H1 (cell line): ENCODE measurements around the gene ARHGAP1. TPM values are rescaled to one million over a fixed set of nuclear protein-coding genes. Genes with fewer than 3 reads are reported as not detected.

ENCODE experiments used
- CTCF ChIA-PET: fragments of 300-600 bp; sonication (Branson Sonifier 250); formaldehyde crosslinking; loops from one replicate; lab custom pipeline; 2021; ENCODE audit not compliant: partially characterized antibody; lab: Charles Lee
- POLR2A ChIA-PET: fragments of 300-600 bp; sonication (Branson Sonifier 250); formaldehyde crosslinking; loops from one replicate; lab custom pipeline; 2021; ENCODE audit warnings: inconsistent platforms; ENCODE audit not compliant: partially characterized antibody; lab: Charles Lee
- DNase-seq, 2 experiments: peaks; one replicate each; pipeline versions ENCODE4 v3.0.0 to v3.0.0-alpha.2; 2010 to 2022; ENCODE audit warnings: low spot score in 2 of 2, low read depth in 1 of 2, mixed read lengths in 1 of 2
- FAIRE-seq: peaks from 2 replicates; lab custom pipeline; 2011; peaks lifted over from hg19 to GRCh38; lab: Jason Lieb, UNC
- H2AFZ ChIP-seq: 2 replicates; pipeline ENCODE4 v1.8.1; 2012; ENCODE audit warnings: low read length, inconsistent platforms
- H2AK5ac ChIP-seq: 2 replicates; pipeline ENCODE4 v1.6.1; 2013; ENCODE audit warnings: low read depth, low read length
- H2BK120ac ChIP-seq: replicated peaks from 2 replicates; pipeline ENCODE3; 2013; ENCODE audit warnings: low read depth, low read length, inconsistent platforms
- H2BK12ac ChIP-seq: 2 replicates; pipeline ENCODE4 v1.6.1; 2013; ENCODE audit warnings: low read depth, low read length
- H2BK15ac ChIP-seq: 2 replicates; pipeline ENCODE4 v1.6.1; 2013; ENCODE audit warnings: low read length
- H2BK20ac ChIP-seq: 2 replicates; pipeline ENCODE4 v1.6.1; 2013; ENCODE audit warnings: low read length
- H2BK5ac ChIP-seq: 2 replicates; pipeline ENCODE4 v1.6.1; 2013; ENCODE audit warnings: low read depth, low read length
- H3K14ac ChIP-seq: 2 replicates; pipeline ENCODE4 v1.6.1; 2013; ENCODE audit warnings: inconsistent platforms; ENCODE audit not compliant: insufficient read length
- H3K18ac ChIP-seq: 2 replicates; pipeline ENCODE4 v1.6.1; 2013; ENCODE audit warnings: low read length; ENCODE audit errors: extremely low read depth
- H3K23ac ChIP-seq: 2 replicates; pipeline ENCODE4 v1.6.1; 2013; ENCODE audit warnings: inconsistent platforms; ENCODE audit not compliant: insufficient read length
- H3K23me2 ChIP-seq: 2 replicates; pipeline ENCODE4 v1.6.1; 2013; ENCODE audit warnings: low read depth, low read length
- H3K27ac ChIP-seq: 2 replicates; pipeline ENCODE4 v1.6.1; 2011; ENCODE audit warnings: low read depth, low read length, inconsistent platforms
- H3K27me3 ChIP-seq, 4 experiments: replicated peaks in 1 of 4; 1 replicate in 1 of 4; 2 replicates in 3 of 4; pipeline versions ENCODE4 v1.6.1 to v1.8.1; 2011 to 2013; ENCODE audit warnings: low read length in 3 of 4, mild to moderate bottlenecking in 3 of 4, inconsistent platforms in 2 of 4, mixed read lengths in 2 of 4, moderate library complexity in 1 of 4; ENCODE audit not compliant: control insufficient read depth in 3 of 4, insufficient read depth in 3 of 4; ENCODE audit errors: extremely low read depth in 1 of 4
- H3K36me3 ChIP-seq, 4 experiments: 2 replicates each; pipeline versions ENCODE4 v1.6.1 to v1.8.1; 2011 to 2013; ENCODE audit warnings: mild to moderate bottlenecking in 4 of 4, low read length in 3 of 4, moderate library complexity in 2 of 4, control low read depth in 1 of 4, inconsistent platforms in 1 of 4; ENCODE audit not compliant: insufficient read depth in 4 of 4, control insufficient read depth in 2 of 4
- H3K4ac ChIP-seq: replicated peaks from 2 replicates; pipeline ENCODE3; 2013; ENCODE audit warnings: low read length, low read depth, mixed read lengths, inconsistent platforms; ENCODE audit not compliant: insufficient read length
- H3K4me1 ChIP-seq, 4 experiments: replicated peaks in 1 of 4; 1 replicate in 1 of 4; 2 replicates in 3 of 4; pipeline versions ENCODE4 v1.6.1 to v1.8.1; 2011 to 2013; ENCODE audit warnings: low read length in 3 of 4, inconsistent platforms in 2 of 4, mixed read lengths in 1 of 4; ENCODE audit not compliant: insufficient read depth in 4 of 4, control insufficient read depth in 3 of 4
- H3K4me2 ChIP-seq, 2 experiments: 2 replicates each; pipeline versions ENCODE4 v1.6.1 to v1.8.1; 2011 to 2013; ENCODE audit warnings: low read depth in 2 of 2, low read length in 2 of 2, control low read depth in 1 of 2, inconsistent platforms in 1 of 2, mild to moderate bottlenecking in 1 of 2; ENCODE audit not compliant: insufficient read depth in 1 of 2
- H3K4me3 ChIP-seq, 4 experiments: fragments of 200-600, 300-600 bp in 1 of 4; sonication (generic), shearing (Covaris generic), sonication (Bioruptor Twin) in 1 of 4; 2 replicates each; pipeline versions ENCODE4 v1.5.1 to v1.8.1; 2011 to 2016; ENCODE audit warnings: low read length in 4 of 4, low read depth in 3 of 4, control low read depth in 2 of 4, inconsistent platforms in 2 of 4, mild to moderate bottlenecking in 2 of 4, mixed read lengths in 1 of 4, moderate library complexity in 1 of 4; ENCODE audit not compliant: insufficient read depth in 2 of 4; ENCODE audit errors: extremely low read depth in 1 of 4
- H3K56ac ChIP-seq: replicated peaks from 2 replicates; pipeline ENCODE3; 2013; ENCODE audit warnings: low read depth, mild to moderate bottlenecking, mixed read lengths, low read length, inconsistent platforms; ENCODE audit not compliant: insufficient read length
- H3K79me1 ChIP-seq: 2 replicates; pipeline ENCODE4 v1.6.1; 2013; ENCODE audit warnings: low read depth, low read length, control low read depth
- H3K79me2 ChIP-seq, 2 experiments: 2 replicates each; pipeline versions ENCODE4 v1.6.1 to v1.8.1; 2012 to 2013; ENCODE audit warnings: low read length in 2 of 2, mild to moderate bottlenecking in 2 of 2, inconsistent platforms in 1 of 2; ENCODE audit not compliant: insufficient read depth in 2 of 2, control insufficient read depth in 1 of 2
- H3K9ac ChIP-seq, 4 experiments: replicated peaks in 1 of 4; 1 replicate in 1 of 4; 2 replicates in 3 of 4; pipeline versions ENCODE4 v1.6.1 to v1.8.1; 2011 to 2013; ENCODE audit warnings: low read depth in 3 of 4, low read length in 3 of 4, control low read depth in 2 of 4, mild to moderate bottlenecking in 2 of 4, moderate library complexity in 2 of 4, inconsistent platforms in 1 of 4; ENCODE audit errors: extremely low read depth in 1 of 4
- H3K9me3 ChIP-seq, 2 experiments: 2 replicates each; pipeline versions ENCODE4 v1.6.1 to v1.8.1; 2012 to 2013; ENCODE audit warnings: mild to moderate bottlenecking in 2 of 2, moderate library complexity in 2 of 2, control low read depth in 1 of 2, inconsistent platforms in 1 of 2, low read depth in 1 of 2, low read length in 1 of 2, mixed read lengths in 1 of 2; ENCODE audit not compliant: insufficient read depth in 2 of 2
- H4K20me1 ChIP-seq, 2 experiments: replicated peaks in 1 of 2; 2 replicates each; pipeline versions ENCODE3 to v1.8.1; 2011 to 2013; ENCODE audit warnings: inconsistent platforms in 2 of 2, low read length in 2 of 2, mild to moderate bottlenecking in 1 of 2; ENCODE audit not compliant: insufficient read depth in 2 of 2, control insufficient read depth in 1 of 2
- H4K5ac ChIP-seq: 2 replicates; pipeline ENCODE4 v1.6.1; 2013; ENCODE audit warnings: low read length, low read depth, mixed read lengths, inconsistent platforms; ENCODE audit not compliant: insufficient read length
- H4K8ac ChIP-seq: 2 replicates; pipeline ENCODE4 v1.8.0; 2013; ENCODE audit warnings: mild to moderate bottlenecking, moderate library complexity, low read length, inconsistent platforms; ENCODE audit not compliant: insufficient read depth; ENCODE audit errors: extremely low read depth
- H4K91ac ChIP-seq: replicated peaks from 2 replicates; pipeline ENCODE3; 2013; ENCODE audit warnings: low read length, mixed read lengths, inconsistent platforms; ENCODE audit not compliant: insufficient read length
- WGBS, 2 experiments: shearing (Covaris generic) in 1 of 2; methylation state at CpG; one replicate each; pipeline versions ENCODE4 v1.1.6 to v1.1.7; 2013 to 2015; ENCODE audit warnings: low lambda C conversion rate in 2 of 2, mixed read lengths in 2 of 2, inconsistent platforms in 1 of 2, low coverage in 1 of 2, missing lambda C conversion rate in 1 of 2; ENCODE audit not compliant: insufficient replicate concordance in 2 of 2, insufficient coverage in 1 of 2, insufficient read length in 1 of 2; ENCODE audit errors: extremely low coverage in 1 of 2, missing lambda C conversion rate in 1 of 2; 5-methylcytosine and 5-hydroxymethylcytosine counted together
- polyA plus RNA-seq, 7 experiments: library from polyadenylated mRNA; depleted of rRNA in 3 of 7; stranded (reverse) in 5 of 7; unstranded in 2 of 7; fragments of >200 nt in 5 of 7; fragments of 200-250 nt in 2 of 7; gene quantifications; 1 replicate in 5 of 7; 2 replicates in 1 of 7; 4 replicates in 1 of 7; pipeline versions ENCODE4 v1.2.1 to v1.2.3, GENCODE V29; 2011 to 2013; ENCODE audit warnings: missing spikeins in 2 of 7, mixed read lengths in 2 of 7
- total RNA-seq: library from RNA; stranded (reverse); fragmentation: NEBNext Ultra II Directional; extraction: Animal tissue kit (Norgen Biotek cat#: 25700); gene quantifications from 2 replicates; pipeline ENCODE4 v1.2.1, GENCODE V29; 2021
- TF ChIP-seq, protein P1 (sequence below): IDR thresholded peaks from 2 replicates; pipeline ENCODE4 v1.6.1; 2011; ENCODE audit warnings: low read depth, mild to moderate bottlenecking, low read length; ENCODE audit not compliant: insufficient read depth

Gene ARHGAP1
- total and polyA plus RNA-seq, 2 of the 8 experiments (the other 6 are each of a cell fraction or from before 2014, with no cell fraction given), result 28.6 to 58.8 TPM

DNA sequence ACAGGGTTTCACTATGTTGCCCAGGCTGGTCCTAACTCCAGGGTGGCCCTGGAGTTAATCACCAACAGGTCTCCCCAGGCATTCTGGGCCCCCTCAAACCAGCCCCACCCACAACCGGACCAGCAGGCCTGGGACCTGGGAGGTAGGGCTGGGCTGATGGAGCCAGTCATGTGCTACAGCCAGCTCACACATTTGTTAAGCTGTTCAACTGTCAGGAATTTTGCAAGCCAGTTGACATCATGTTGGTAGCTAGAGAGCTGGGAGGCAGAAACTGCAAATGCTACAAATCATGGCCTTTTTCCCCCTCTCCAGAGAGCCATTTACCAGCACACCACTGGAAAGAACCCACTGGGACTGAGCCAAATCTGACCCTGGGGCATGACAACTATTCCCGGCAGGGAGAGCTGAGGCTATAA lies 6.8 kb downstream of the ARHGAP1 start:
- 95% methylated on average over 2 of the region's 2 CpGs; no CpG with 5 or more reads in 1 of the 2 experiments for WGBS, 2 experiments
- CTCF ChIA-PET, result interaction anchor here (0.7 to 2.2 kb wide), 5 partner anchors 9 to 15 kb away, joined by 3 to 6 read pairs (median 3); no protein-coding TSS in a partner anchor

More for the DNA sequence above, 6.8 kb downstream of the ARHGAP1 start:
- Histone ChIP-seq H3K4me2 (no peak overlapping the region), H2BK5ac (no peak overlapping the region), H3K23ac (no peak overlapping the region), H3K27ac (no peak overlapping the region), H2BK15ac (no peak overlapping the region), H4K8ac (no peak overlapping the region), H3K4me3 (no peak overlapping the region), H2AK5ac (no peak overlapping the region), H3K9ac (no peak overlapping the region), H4K5ac (no peak overlapping the region), H3K36me3 (peaks cover 2 to 11% (median 6%) of the 10 kb centered on the region in 4 experiments; a peak in 3 of 8 replicates), H3K27me3 (no peaks in the 10 kb centered on the region), H3K4me1 (no peaks in the 10 kb centered on the region; a peak in 1 of 7 replicates), H3K56ac (no peak overlapping the region), H4K20me1 (peaks cover 2% of the 10 kb centered on the region in 2 experiments), H3K9me3 (no peaks in the 10 kb centered on the region), H3K79me1 (no peaks in the 10 kb centered on the region), H2BK20ac (no peak overlapping the region), H3K14ac (no peak overlapping the region), H3K4ac (no peak overlapping the region), H2AFZ (no peak overlapping the region), H4K91ac (no peak overlapping the region), H2BK120ac (no peak overlapping the region), H2BK12ac (no peak overlapping the region), H3K23me2 (no peaks in the 10 kb centered on the region), H3K79me2 (peaks cover 0 to 1% of the 10 kb centered on the region in 2 experiments; a peak in 1 of 4 replicates), H3K18ac (no peak overlapping the region)
- TF ChIP-seq, protein P1, sequence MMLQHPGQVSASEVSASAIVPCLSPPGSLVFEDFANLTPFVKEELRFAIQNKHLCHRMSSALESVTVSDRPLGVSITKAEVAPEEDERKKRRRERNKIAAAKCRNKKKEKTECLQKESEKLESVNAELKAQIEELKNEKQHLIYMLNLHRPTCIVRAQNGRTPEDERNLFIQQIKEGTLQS, result no peak
- no peak for DNase-seq
- POLR2A ChIA-PET, result interaction anchor here (0.6 to 1.3 kb wide), 2 partner anchors 19 to 1289 kb away, joined by 3 to 7 read pairs; no protein-coding TSS in a partner anchor
- no peak for FAIRE-seq
